ENCODE data around the gene FIBP. TPM values are rescaled to one million over a fixed set of nuclear protein-coding genes. Genes with fewer than 3 reads are reported as not detected.

FIBP gene
- total RNA-seq, 4 donors from 2014 or later = 53.6 to 73.2 (median 63.7) TPM

DNA sequence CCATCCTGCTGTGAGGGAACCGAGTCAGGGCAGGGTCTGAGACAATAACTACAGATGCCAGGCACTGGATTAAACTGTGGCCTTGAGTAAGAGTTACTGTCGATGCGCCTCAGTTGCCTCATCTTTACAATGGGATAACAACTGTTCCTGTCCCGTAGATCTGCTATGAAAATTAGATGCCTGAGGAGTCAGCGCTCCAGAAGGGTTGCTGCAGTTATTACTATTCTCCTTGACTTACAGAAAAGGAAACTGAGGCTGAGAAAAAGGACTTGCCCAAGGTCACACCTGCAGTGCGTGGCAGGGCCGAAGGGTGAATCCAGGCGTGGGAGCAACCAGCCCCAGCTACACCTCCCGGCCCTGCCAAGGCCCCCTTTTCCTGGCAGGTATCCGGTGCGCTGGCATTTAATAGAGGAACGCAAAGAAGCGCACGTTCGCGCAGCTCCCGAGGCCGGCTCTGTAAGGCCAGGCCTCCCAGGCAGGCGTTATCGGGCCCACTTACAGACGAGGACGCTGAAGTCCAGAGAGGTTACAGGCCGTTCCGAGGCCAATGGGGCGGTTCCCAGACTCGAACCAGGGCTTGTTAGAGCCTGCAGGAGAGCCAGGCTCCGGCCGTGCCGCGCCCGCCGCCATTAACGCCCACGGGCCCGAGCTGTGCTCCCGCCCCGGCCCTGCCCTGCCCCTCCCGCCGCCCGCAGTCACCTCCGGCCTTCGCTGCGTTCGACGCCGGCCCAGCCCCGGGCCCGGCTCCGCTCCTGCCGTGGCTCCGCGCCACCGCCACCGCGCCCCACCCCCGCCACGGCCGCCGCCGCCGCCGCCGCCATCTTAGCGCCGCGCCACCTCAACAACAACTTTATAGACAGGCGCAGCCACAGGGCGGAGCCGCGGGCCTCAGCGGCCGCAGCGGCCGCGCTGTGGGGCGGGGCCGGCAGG is 30.2 kb upstream of the FIBP start, which contains the start of gene C11orf68:
Gene C11orf68, minus strand, starts transcription at position 852 of the 930 bp plus-strand sequence. Its CDS starts 31 bp downstream, at position 821.
- WGBS, 2 donors = 5 to 26% methylated on average over 13 to 58 of the region's 77 CpGs
- no peak for DNase-seq (ENCODE audit: low spot score in 2 of 2)
- Histone ChIP-seq H3K27me3 (no peaks in the 10 kb centered on the region), H3K4me1 (peaks cover 4 to 56% (median 42%) of the 10 kb centered on the region in 4 donors), H3K9me3 (no peaks in the 10 kb centered on the region), H3K4me3 (peak within 1 kb of the TSS; percentile 76 to 99 (median 88)), H3K27ac (peak within 1 kb of the TSS; percentile 84 to 98 (median 96)), H3K36me3 (peaks cover 0 to 23% (median 4%) of the 10 kb centered on the region in 3 donors)
- peak in 1 of 2 donors; percentile 65 for TF ChIP-seq EP300 (IDR thresholded peaks at IDR 0.05)
- TF ChIP-seq, protein P1, sequence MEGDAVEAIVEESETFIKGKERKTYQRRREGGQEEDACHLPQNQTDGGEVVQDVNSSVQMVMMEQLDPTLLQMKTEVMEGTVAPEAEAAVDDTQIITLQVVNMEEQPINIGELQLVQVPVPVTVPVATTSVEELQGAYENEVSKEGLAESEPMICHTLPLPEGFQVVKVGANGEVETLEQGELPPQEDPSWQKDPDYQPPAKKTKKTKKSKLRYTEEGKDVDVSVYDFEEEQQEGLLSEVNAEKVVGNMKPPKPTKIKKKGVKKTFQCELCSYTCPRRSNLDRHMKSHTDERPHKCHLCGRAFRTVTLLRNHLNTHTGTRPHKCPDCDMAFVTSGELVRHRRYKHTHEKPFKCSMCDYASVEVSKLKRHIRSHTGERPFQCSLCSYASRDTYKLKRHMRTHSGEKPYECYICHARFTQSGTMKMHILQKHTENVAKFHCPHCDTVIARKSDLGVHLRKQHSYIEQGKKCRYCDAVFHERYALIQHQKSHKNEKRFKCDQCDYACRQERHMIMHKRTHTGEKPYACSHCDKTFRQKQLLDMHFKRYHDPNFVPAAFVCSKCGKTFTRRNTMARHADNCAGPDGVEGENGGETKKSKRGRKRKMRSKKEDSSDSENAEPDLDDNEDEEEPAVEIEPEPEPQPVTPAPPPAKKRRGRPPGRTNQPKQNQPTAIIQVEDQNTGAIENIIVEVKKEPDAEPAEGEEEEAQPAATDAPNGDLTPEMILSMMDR (IDR thresholded peaks at IDR 0.05) = peak in 1 of 5 experiments; percentile 18
- peak; percentile 48 to 69 for TF ChIP-seq POLR2A (IDR thresholded peaks at IDR 0.05)

DNA sequence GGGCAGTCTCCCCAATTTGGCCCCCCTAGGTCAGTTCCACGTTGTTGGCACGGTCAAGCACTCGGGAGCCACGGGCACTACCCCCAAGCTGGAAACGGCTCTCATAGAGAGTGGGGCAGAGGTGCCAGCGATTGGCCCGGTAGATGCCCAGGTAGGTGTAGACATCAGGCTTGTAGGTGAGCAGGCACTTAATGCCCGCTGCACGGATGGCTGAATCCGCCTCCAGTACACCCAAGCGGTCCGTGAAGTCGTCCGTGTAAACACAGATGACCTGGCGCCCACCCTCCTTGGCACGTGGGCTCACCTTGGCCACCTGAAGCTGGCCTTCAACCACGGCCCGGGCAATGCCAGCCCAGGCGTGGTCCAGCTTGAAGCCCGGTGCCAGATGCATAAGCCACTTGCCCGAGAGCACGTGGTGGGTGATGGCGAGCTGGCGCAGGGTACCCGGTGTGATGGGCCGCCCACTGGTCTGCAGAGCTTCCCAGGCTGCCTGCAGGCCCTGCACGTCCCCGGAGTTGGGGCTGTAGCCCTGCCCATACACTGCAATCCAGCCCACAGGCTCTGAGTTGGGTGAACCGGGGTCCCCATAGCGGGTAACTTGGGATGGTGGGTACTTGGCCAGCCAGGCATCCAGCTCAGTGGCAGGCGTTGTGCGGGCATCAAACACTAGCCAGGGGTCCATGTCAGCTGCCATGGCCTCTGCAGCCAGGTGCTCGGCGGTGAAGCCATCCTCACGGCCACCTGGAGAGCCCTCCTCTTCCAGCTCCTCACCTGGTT is 29.4 kb upstream of the FIBP start:
- TF ChIP-seq EP300 (IDR thresholded peaks at IDR 0.05) (no peak), POLR2A (IDR thresholded peaks at IDR 0.05) (no peak)
- TF ChIP-seq, protein P1 (IDR thresholded peaks at IDR 0.05) = no peak
- peak overlapping the region; percentile 76 to 99 (median 88) for H3K4me3 ChIP-seq
- peaks cover 4 to 64% (median 42%) of the 10 kb centered on the region in 4 donors for H3K4me1 ChIP-seq
- no peaks in the 10 kb centered on the region for H3K9me3 ChIP-seq
- no peak for DNase-seq (ENCODE audit: low spot score in 2 of 2)
- peak overlapping the region; percentile 84 to 98 (median 96) for H3K27ac ChIP-seq
- H3K36me3 ChIP-seq = peaks cover 0 to 14% (median 4%) of the 10 kb centered on the region in 3 donors
- no peaks in the 10 kb centered on the region for H3K27me3 ChIP-seq
- 74 to 79% methylated on average over 19 to 30 of the region's 35 CpGs for WGBS, 2 donors

DNA sequence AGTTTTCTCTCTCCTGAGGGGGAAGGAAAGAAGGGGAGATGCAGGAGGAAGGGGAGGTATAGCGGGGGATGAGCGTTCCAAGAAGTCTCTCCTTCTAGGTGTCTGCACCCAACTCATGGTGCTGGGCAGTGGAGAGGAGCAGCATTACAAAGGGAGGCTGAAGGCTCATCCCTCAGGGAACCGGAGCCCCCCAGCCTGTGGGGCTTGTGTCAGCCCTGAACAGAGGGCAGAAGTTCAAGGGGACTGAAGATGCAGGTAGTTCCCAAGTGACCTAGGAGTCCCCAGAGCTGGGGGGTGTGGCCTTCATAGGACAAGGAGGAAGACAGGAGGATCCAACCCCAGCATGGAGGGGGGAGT is 28.8 kb upstream of the FIBP start:
- Histone ChIP-seq H3K36me3 (peaks cover 0 to 8% (median 0%) of the 10 kb centered on the region in 3 donors), H3K27ac (peak overlapping the region in 3 of 4 donors; percentile 75 to 97 (median 95)), H3K27me3 (no peaks in the 10 kb centered on the region), H3K9me3 (no peaks in the 10 kb centered on the region), H3K4me3 (peak overlapping the region in 1 of 4 donors; percentile 86), H3K4me1 (peaks cover 4 to 69% (median 44%) of the 10 kb centered on the region in 4 donors)
- DNase-seq (ENCODE audit: low spot score in 2 of 2) = no peak
- WGBS, 2 donors = 87 to 92% methylated on average over 3 of the region's 3 CpGs
- TF ChIP-seq POLR2A (IDR thresholded peaks at IDR 0.05) = no peak
- TF ChIP-seq, protein P1 (IDR thresholded peaks at IDR 0.05) = no peak
- TF ChIP-seq EP300 (IDR thresholded peaks at IDR 0.05) = no peak

- Histone ChIP-seq H3K27me3 (no peaks in the 10 kb centered on the region), H3K36me3 (peaks cover 0 to 5% (median 0%) of the 10 kb centered on the region in 3 donors), H3K4me3 (no peak overlapping the region), H3K27ac (peak overlapping the region; percentile 19 to 97 (median 85)), H3K4me1 (peaks cover 4 to 74% (median 50%) of the 10 kb centered on the region in 4 donors), H3K9me3 (no peaks in the 10 kb centered on the region)
- DNase-seq (ENCODE audit: low spot score in 2 of 2) = no peak
- WGBS, 2 donors = 69 to 74% methylated on average over 4 to 7 of the region's 7 CpGs
- TF ChIP-seq, protein P1 (IDR thresholded peaks at IDR 0.05) = no peak
- no peak for TF ChIP-seq EP300 (IDR thresholded peaks at IDR 0.05)
- TF ChIP-seq POLR2A (IDR thresholded peaks at IDR 0.05) = no peak
Measured at GRCh38 chr11:65916391-65916790, 28.1 kb upstream of the FIBP start.
